HG02852 (cell line): ENCODE results near the gene CHERP.
"Not testable (repeated sequence)": the region's sequence is repeated elsewhere in the genome, so short reads cannot be mapped to it uniquely, and the experiment has no call there.

Source experiments
- ATAC-seq: cut with Tn5 transposase; IDR thresholded peaks from one replicate; pipeline ENCODE4 v1.9.1; 2021; ENCODE audit warnings: mild to moderate bottlenecking, moderate library complexity; ENCODE audit not compliant: unreplicated experiment

CHERP gene

GRCh38 chr19:16544473-16545231 is 2.4 kb upstream of the CHERP start:
- ATAC-seq: no peak

- not testable (repeated sequence) for ATAC-seq
Measured at GRCh38 chr19:16543734-16544133, 1.5 kb upstream of the CHERP start.

GRCh38 chr19:16542910-16543472 is 754 bp upstream of the CHERP start:
- no peak for ATAC-seq

- ATAC-seq: no peak
Measured at GRCh38 chr19:16541526-16542044, 652 bp downstream of the CHERP start.

GRCh38 chr19:16540948-16541347 is 1.3 kb downstream of the CHERP start:
- no peak for ATAC-seq

- no peak for ATAC-seq
Measured at GRCh38 chr19:16537111-16537510, 5.1 kb downstream of the CHERP start.

- no peak for ATAC-seq
Measured at GRCh38 chr19:16536130-16536529, 6.1 kb downstream of the CHERP start.

GRCh38 chr19:16535381-16535780 is 6.9 kb downstream of the CHERP start:
- ATAC-seq: no peak

- ATAC-seq: no peak
Measured at GRCh38 chr19:16532440-16533234, 9.6 kb downstream of the CHERP start.

- no peak for ATAC-seq
Measured at GRCh38 chr19:16531380-16531669, 10.9 kb downstream of the CHERP start.

GRCh38 chr19:16530540-16531379 is 11.5 kb downstream of the CHERP start:
- no peak for ATAC-seq

- no peak for ATAC-seq
Measured at GRCh38 chr19:16529466-16530144, 12.6 kb downstream of the CHERP start.

GRCh38 chr19:16527971-16528521 is 14.2 kb downstream of the CHERP start:
- no peak for ATAC-seq

- ATAC-seq: no peak
Measured at GRCh38 chr19:16527334-16527935, 14.8 kb downstream of the CHERP start.

- no peak for ATAC-seq
Measured at GRCh38 chr19:16525751-16526481, 16.3 kb downstream of the CHERP start.

GRCh38 chr19:16524991-16525734 is 17.1 kb downstream of the CHERP start:
- no peak for ATAC-seq

- ATAC-seq: no peak
Measured at GRCh38 chr19:16522559-16523377, 19.5 kb downstream of the CHERP start.
